ENCODE results near the gene MLLT1. TPM values are rescaled to one million over a fixed set of nuclear protein-coding genes. Genes with fewer than 3 reads are reported as not detected.

MLLT1 gene
- total and polyA plus RNA-seq, 2 of the 8 experiments (the other 6 are each of a cell fraction or from before 2014, with no cell fraction given): 18.8 to 45.1 TPM

DNA sequence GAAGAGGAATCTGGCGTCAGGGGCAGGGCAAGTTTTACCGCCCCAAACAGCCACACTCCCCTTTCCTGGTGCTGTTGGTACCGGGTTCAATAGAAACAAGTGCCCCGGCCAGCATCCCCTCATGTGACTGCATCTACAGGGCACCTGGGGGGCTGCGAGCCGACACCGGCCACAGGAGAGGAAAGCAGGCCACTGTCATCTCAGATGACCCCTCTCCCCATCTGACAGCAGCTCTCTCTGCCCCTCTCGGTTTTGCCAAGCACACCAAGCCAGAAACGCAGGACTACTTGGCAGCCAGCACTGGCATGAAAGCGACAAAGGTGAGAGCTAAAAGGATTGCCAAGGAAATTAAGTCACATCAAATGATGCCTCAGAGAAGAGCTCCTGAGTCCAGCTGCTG lies 37.1 kb downstream of the MLLT1 start:
- Histone ChIP-seq H3K27ac (ENCODE audit: low read depth, low read length) (no peak overlapping the region), H4K5ac (ENCODE audit: insufficient read length, low read depth, low read length) (no peak overlapping the region), H3K79me1 (ENCODE audit: low read depth, low read length) (peaks cover 25% of the 10 kb centered on the region), H3K79me2 (ENCODE audit: control insufficient read depth in 1 of 2, insufficient read depth in 2 of 2, low read length in 2 of 2) (peaks cover 5 to 88% of the 10 kb centered on the region in 2 experiments), H3K4me2 (ENCODE audit: insufficient read depth in 1 of 2, low read depth in 2 of 2, low read length in 2 of 2) (no peak overlapping the region), H4K20me1 (replicated peaks in 1 of 2; ENCODE audit: control insufficient read depth in 1 of 2, insufficient read depth in 2 of 2, low read length in 2 of 2) (peaks cover 14 to 39% of the 10 kb centered on the region in 2 experiments), H3K9ac (replicated peaks in 1 of 4; ENCODE audit: extremely low read depth in 1 of 4, low read depth in 3 of 4, low read length in 3 of 4) (no peak overlapping the region), H3K23me2 (ENCODE audit: low read depth, low read length) (peaks cover 4% of the 10 kb centered on the region; the same call in 1 of the 2 replicates), H3K27me3 (replicated peaks in 1 of 4; ENCODE audit: control insufficient read depth in 3 of 4, extremely low read depth in 1 of 4, insufficient read depth in 3 of 4, low read length in 3 of 4) (no peaks in the 10 kb centered on the region; a peak in 1 of 7 replicates), H2BK12ac (ENCODE audit: low read depth, low read length) (no peak overlapping the region), H2AK5ac (ENCODE audit: low read depth, low read length) (no peak overlapping the region), H2BK20ac (ENCODE audit: low read length) (no peak overlapping the region), H3K14ac (ENCODE audit: insufficient read length) (no peak overlapping the region), H2BK15ac (ENCODE audit: low read length) (no peak overlapping the region), H3K23ac (ENCODE audit: insufficient read length) (no peak overlapping the region), H3K9me3 (ENCODE audit: insufficient read depth in 2 of 2, low read depth in 1 of 2, low read length in 1 of 2) (peaks cover 7 to 15% of the 10 kb centered on the region in 2 experiments; a peak in 3 of 4 replicates), H3K4ac (replicated peaks; ENCODE audit: insufficient read length, low read depth, low read length) (no peak overlapping the region), H3K4me1 (replicated peaks in 1 of 4; ENCODE audit: control insufficient read depth in 3 of 4, insufficient read depth in 4 of 4, low read length in 3 of 4) (peaks cover 0 to 7% (median under 1%) of the 10 kb centered on the region in 4 experiments; a peak in 3 of 7 replicates), H3K18ac (ENCODE audit: extremely low read depth, low read length) (no peak overlapping the region), H3K4me3 (ENCODE audit: extremely low read depth in 1 of 4, insufficient read depth in 2 of 4, low read depth in 3 of 4, low read length in 4 of 4) (no peak overlapping the region), H2BK5ac (ENCODE audit: low read depth, low read length) (no peak overlapping the region), H4K91ac (replicated peaks; ENCODE audit: insufficient read length, low read length) (no peak overlapping the region), H4K8ac (ENCODE audit: extremely low read depth, insufficient read depth, low read length) (no peak overlapping the region), H3K36me3 (ENCODE audit: control insufficient read depth in 2 of 4, insufficient read depth in 4 of 4, low read length in 3 of 4) (peaks cover 0 to 6% (median 1%) of the 10 kb centered on the region in 4 experiments; a peak in 7 of 8 replicates), H2AFZ (ENCODE audit: low read length) (no peak overlapping the region), H2BK120ac (replicated peaks; ENCODE audit: low read depth, low read length) (no peak overlapping the region), H3K56ac (replicated peaks; ENCODE audit: insufficient read length, low read depth, low read length) (no peak overlapping the region)
- FAIRE-seq (no peak), DNase-seq (ENCODE audit: low read depth in 1 of 2, low spot score in 2 of 2) (no peak)
- CTCF ChIA-PET (ENCODE audit: partially characterized antibody): interaction anchor here (1.0 to 2.4 kb wide), 4 partner anchors 18 to 29 kb away, joined by 5 to 10 read pairs (median 6); no protein-coding TSS in a partner anchor
- POLR2A ChIA-PET (ENCODE audit: partially characterized antibody): interaction anchor here (1.6 kb wide), 1 partner anchor 24 kb away, joined by 4 read pairs; no protein-coding TSS in a partner anchor
- 91% methylated on average over 10 of the region's 10 CpGs; no CpG with 5 or more reads in 1 of the 2 experiments for WGBS, 2 experiments (ENCODE audit: extremely low coverage in 1 of 2, insufficient coverage in 1 of 2, insufficient read length in 1 of 2, insufficient replicate concordance in 2 of 2, low coverage in 1 of 2, low lambda C conversion rate in 2 of 2, missing lambda C conversion rate in 1 of 2)
- TF ChIP-seq TCF12 (IDR thresholded peaks at IDR 0.05; ENCODE audit: low read depth, low read length): no peak
- TF ChIP-seq EP300 (IDR thresholded peaks at IDR 0.05; ENCODE audit: borderline replicate concordance in 1 of 2, low read depth in 2 of 2, low read length in 2 of 2): no peak
- TF ChIP-seq SUZ12 (IDR thresholded peaks at IDR 0.05; ENCODE audit: low read length): no peak
- TF ChIP-seq, protein P1, sequence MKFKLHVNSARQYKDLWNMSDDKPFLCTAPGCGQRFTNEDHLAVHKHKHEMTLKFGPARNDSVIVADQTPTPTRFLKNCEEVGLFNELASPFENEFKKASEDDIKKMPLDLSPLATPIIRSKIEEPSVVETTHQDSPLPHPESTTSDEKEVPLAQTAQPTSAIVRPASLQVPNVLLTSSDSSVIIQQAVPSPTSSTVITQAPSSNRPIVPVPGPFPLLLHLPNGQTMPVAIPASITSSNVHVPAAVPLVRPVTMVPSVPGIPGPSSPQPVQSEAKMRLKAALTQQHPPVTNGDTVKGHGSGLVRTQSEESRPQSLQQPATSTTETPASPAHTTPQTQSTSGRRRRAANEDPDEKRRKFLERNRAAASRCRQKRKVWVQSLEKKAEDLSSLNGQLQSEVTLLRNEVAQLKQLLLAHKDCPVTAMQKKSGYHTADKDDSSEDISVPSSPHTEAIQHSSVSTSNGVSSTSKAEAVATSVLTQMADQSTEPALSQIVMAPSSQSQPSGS (IDR thresholded peaks at IDR 0.05; ENCODE audit: low read length): no peak
- no peak for TF ChIP-seq KDM4A (IDR thresholded peaks at IDR 0.05; ENCODE audit: low read depth, low read length, severe bottlenecking)
- no peak for TF ChIP-seq BRCA1 (IDR thresholded peaks at IDR 0.05; ENCODE audit: low read depth, low read length)
